Measurements from ENCODE around the gene HDAC9. TPM values are rescaled to one million over a fixed set of nuclear protein-coding genes. Genes with fewer than 3 reads are reported as not detected.

The HDAC9 gene
- total RNA-seq, 1 experiment from 2014 or later = 19.5 TPM

GRCh38 chr7:18666107-18666728 lies 170.7 kb downstream of the HDAC9 start:
- DNase-seq (ENCODE audit: low read depth) = peak; percentile 50
- in situ Hi-C loops (cut with HindIII; ENCODE audit: low pct_unique_long_range_greater_than_20kb, low sequenced_read_pairs) = no loop called here

GRCh38 chr7:18667466-18667865 lies 171.9 kb downstream of the HDAC9 start:
- in situ Hi-C loops (cut with HindIII; ENCODE audit: low pct_unique_long_range_greater_than_20kb, low sequenced_read_pairs) = no loop called here
- DNase-seq (ENCODE audit: low read depth) = peak; percentile 28

- in situ Hi-C loops (cut with HindIII; ENCODE audit: low pct_unique_long_range_greater_than_20kb, low sequenced_read_pairs) = no loop called here
- DNase-seq (ENCODE audit: low read depth) = no peak
These were observed 175.6 kb downstream of the HDAC9 start for GRCh38 chr7:18671176-18671575.

- in situ Hi-C loops (cut with HindIII; ENCODE audit: low pct_unique_long_range_greater_than_20kb, low sequenced_read_pairs) = no loop called here
- DNase-seq (ENCODE audit: low read depth) = peak; percentile 8
These were observed 180.0 kb downstream of the HDAC9 start for GRCh38 chr7:18675579-18675978.

GRCh38 chr7:18679261-18679660 lies 183.7 kb downstream of the HDAC9 start:
- no peak for DNase-seq (ENCODE audit: low read depth)
- in situ Hi-C loops (cut with HindIII; ENCODE audit: low pct_unique_long_range_greater_than_20kb, low sequenced_read_pairs) = no loop called here

DNA sequence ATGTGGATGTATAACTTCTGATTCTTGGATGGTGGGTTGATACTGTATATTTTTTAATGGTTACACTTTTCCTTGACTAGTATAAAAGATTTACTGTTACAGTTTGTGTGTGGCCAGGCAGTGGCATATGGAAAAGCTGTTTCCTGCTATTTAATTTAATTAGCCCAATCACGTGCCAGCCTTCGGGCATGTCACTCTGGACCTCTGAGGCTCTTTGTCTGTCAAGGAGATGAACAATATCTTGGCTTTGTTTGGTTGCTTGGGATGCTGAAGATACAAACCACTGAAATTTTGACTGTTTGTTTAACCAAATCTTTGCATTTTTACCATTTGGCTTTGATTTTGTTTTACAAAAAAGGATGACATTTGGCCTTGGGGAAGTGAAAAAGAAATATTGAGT lies 185.0 kb downstream of the HDAC9 start:
- in situ Hi-C loops (cut with HindIII; ENCODE audit: low pct_unique_long_range_greater_than_20kb, low sequenced_read_pairs) = no loop called here
- DNase-seq (ENCODE audit: low read depth) = no peak

DNA sequence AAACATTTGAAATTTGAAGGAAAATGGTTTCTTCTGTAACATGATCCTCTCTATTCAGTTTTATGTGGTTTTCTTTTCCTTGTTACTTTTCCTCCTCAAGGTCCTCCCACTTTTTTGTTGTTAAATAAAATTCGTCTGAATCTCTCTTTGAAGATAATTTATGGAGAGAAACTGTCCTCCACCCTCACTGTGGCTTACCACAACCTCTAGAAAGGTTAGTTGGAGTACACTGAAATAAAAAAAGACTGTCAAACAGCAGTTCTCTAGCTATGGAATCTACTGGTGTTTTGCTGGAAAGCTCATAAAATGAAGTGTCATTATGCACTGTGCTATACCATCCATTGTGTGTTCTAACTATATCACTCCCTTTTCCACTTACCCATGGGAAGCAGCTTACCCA lies 189.4 kb downstream of the HDAC9 start:
- in situ Hi-C loops (cut with HindIII; ENCODE audit: low pct_unique_long_range_greater_than_20kb, low sequenced_read_pairs) = no loop called here

DNA sequence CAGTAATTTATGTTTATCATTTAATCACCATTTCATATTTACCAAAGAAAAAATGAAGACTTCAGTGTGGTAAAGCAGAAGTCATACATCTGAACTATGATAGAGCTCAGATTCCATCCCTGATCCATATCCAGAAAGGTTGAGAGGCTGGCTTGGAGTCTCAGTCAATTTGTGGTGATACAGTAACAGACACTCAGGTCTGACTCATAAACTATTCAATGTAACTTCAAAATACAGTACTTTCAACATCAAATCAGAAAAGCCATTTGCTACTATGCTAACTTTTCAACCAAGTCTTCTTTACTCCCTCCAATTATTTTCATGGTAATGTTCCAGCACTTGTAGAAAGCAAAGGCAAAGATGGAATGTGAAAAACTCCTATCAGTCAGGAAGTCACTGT lies 190.4 kb downstream of the HDAC9 start:
- no peak for DNase-seq (ENCODE audit: low read depth)
- in situ Hi-C loops (cut with HindIII; ENCODE audit: low pct_unique_long_range_greater_than_20kb, low sequenced_read_pairs) = no loop called here

More for the DNA sequence above, 189.4 kb downstream of the HDAC9 start:
- DNase-seq (ENCODE audit: low read depth) = no peak

- no peak for DNase-seq (ENCODE audit: low read depth)
- in situ Hi-C loops (cut with HindIII; ENCODE audit: low pct_unique_long_range_greater_than_20kb, low sequenced_read_pairs) = no loop called here
These were observed 194.0 kb downstream of the HDAC9 start for GRCh38 chr7:18689551-18689950.

- no peak for DNase-seq (ENCODE audit: low read depth)
These were observed 197.9 kb downstream of the HDAC9 start for GRCh38 chr7:18693406-18693805.

DNA sequence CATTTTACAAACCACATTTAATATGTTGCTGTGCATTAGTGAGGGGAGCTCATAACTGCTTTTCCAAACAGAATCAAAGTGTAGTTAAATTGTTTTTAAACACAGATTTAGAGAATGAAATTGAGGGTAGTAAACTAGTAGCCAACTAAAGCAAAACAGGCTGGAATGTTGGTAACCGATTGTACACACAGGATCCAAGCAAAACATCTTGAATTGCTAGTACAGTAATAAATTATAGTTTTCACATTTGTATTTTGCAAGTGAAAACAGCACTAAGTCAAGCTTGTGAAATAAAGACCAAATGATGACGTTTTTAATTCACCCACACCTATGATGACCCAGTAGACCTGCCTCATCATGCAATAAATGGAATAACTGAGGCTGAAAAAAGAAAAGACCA lies 198.3 kb downstream of the HDAC9 start:
- in situ Hi-C loops (cut with HindIII; ENCODE audit: low pct_unique_long_range_greater_than_20kb, low sequenced_read_pairs) = no loop called here
- DNase-seq (ENCODE audit: low read depth) = no peak

More at GRCh38 chr7:18693406-18693805, 197.9 kb downstream of the HDAC9 start:
- in situ Hi-C loops (cut with HindIII; ENCODE audit: low pct_unique_long_range_greater_than_20kb, low sequenced_read_pairs) = no loop called here

DNA sequence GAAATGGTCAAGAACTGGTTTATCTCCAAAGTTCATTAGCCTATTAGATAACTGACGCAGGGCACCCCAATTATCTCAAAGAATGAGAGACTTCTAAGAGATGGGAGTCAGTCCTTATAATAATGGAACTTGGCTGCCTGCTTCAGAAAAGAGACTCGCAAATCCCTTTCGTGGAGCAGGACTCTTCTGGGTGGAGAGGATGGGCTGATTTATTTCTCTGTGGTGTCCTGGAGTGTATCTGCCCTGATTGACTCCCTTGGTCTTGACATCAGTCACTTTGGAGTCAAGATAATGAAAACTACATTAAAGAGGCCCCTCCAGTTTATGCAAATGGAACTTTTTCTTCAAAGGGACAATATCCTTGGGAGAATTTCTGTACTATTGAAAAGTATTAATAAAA lies 198.9 kb downstream of the HDAC9 start:
- DNase-seq (ENCODE audit: low read depth) = no peak
- in situ Hi-C loops (cut with HindIII; ENCODE audit: low pct_unique_long_range_greater_than_20kb, low sequenced_read_pairs) = no loop called here

DNA sequence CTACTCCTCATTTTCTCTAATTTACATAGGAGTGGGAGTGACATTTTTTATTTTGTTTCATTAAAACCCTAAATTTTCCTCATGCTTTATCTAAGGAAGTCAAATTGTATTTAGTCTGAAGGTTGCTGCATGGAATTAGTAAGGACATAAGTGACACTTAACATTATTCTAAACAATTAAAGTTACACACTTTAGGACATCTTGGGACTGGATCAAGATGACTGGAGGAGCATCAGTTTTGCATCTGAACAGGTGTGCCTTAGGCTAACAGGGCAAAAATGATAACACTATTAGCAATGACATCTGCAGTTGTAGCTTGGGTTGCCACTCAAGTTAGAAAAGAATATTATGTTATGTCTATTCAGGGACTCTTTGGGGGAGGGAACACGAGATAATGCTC lies 199.4 kb downstream of the HDAC9 start:
- no peak for DNase-seq (ENCODE audit: low read depth)
- in situ Hi-C loops (cut with HindIII; ENCODE audit: low pct_unique_long_range_greater_than_20kb, low sequenced_read_pairs) = no loop called here

DNA sequence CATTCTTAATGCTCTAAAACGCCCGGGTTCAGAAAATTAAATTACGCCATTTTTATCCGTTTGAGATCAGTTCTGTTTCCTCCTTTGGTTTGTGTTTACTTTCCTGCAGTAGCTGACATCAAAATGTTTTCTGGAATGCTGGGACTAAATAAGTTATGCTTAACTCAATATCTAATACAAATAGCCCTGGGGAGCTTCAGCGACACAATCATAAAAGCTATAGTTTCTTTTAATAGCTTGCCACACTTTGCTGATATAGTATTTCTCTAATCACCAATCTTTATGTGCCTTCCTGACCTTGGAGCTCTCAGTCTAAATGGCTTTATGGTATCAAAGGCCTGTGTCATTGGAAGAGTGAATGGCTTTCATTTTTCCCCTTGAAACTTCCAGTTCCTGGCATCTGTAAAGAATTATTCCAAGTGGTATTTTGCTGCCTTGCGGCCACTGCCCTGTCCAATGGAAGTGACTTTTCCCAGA lies 202.7 kb downstream of the HDAC9 start:
- in situ Hi-C loops (cut with HindIII; ENCODE audit: low pct_unique_long_range_greater_than_20kb, low sequenced_read_pairs) = no loop called here
- DNase-seq (ENCODE audit: low read depth) = no peak

- no peak for DNase-seq (ENCODE audit: low read depth)
- in situ Hi-C loops (cut with HindIII; ENCODE audit: low pct_unique_long_range_greater_than_20kb, low sequenced_read_pairs) = no loop called here
These were observed 204.6 kb downstream of the HDAC9 start for GRCh38 chr7:18700147-18700546.

GRCh38 chr7:18702071-18702829 lies 206.7 kb downstream of the HDAC9 start:
- DNase-seq (ENCODE audit: low read depth) = no peak
- in situ Hi-C loops (cut with HindIII; ENCODE audit: low pct_unique_long_range_greater_than_20kb, low sequenced_read_pairs) = no loop called here

DNA sequence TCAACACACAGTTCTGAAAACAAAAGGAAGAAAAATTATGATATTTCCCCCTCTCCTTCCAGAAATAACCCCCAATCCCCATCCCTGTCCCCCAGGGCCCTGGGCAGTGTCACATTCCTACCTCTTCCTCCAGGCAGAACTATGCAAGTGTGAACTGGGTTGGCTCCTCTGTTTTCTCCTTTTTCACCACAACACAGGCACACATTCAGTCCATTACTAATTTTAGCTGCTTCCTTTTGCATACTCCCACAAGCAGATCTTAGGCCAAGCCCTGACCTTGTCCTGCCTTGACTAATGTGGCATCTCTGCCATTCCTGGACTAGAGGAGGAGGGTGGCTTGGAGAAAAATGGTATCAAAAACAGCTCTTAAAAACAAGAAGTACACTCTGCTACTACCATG lies 208.1 kb downstream of the HDAC9 start:
- no peak for DNase-seq (ENCODE audit: low read depth)
- in situ Hi-C loops (cut with HindIII; ENCODE audit: low pct_unique_long_range_greater_than_20kb, low sequenced_read_pairs) = no loop called here

DNA sequence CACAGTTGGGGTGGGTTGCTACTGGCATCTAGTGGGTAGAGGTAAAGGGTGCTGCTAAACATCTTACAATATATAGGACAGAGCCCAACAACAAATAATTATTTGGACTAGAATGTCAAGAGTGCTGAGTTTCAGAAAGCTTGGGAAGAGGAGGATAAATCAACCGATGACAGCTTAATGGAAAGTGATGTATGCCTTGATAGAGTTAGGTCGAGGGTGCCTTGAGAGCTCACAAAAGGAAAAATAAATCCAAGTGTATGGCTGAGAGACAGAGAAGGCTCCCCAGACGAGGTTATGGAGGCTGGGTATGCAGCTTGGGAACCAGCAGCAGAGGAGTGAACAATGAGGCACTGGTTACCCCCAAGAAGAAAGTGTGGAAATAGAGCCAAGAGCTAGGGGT lies 211.1 kb downstream of the HDAC9 start:
- in situ Hi-C loops (cut with HindIII; ENCODE audit: low pct_unique_long_range_greater_than_20kb, low sequenced_read_pairs) = no loop called here
- no peak for DNase-seq (ENCODE audit: low read depth)

DNA sequence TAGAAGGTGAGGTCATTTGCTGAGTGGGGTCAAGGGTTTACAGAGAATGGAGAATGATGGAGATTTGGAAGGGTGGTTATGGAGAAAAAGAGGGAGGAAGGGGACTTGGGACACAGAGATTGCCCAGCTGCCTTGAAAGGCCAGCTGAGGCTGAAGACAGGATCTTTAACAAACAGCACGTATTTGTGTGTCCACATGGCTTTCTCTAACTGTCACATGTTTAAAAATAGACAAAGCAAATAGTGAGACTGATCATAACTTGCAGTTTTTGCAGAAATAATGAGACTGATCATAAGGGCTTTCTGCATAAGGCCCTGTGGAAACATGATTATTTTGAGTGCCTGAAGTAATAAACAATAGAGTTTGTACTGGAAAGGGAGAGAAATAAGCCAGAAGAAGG lies 212.7 kb downstream of the HDAC9 start:
- DNase-seq (ENCODE audit: low read depth) = no peak
- in situ Hi-C loops (cut with HindIII; ENCODE audit: low pct_unique_long_range_greater_than_20kb, low sequenced_read_pairs) = no loop called here

GRCh38 chr7:18715988-18716387 lies 220.4 kb downstream of the HDAC9 start:
- DNase-seq (ENCODE audit: low read depth) = no peak
- in situ Hi-C loops (cut with HindIII; ENCODE audit: low pct_unique_long_range_greater_than_20kb, low sequenced_read_pairs) = no loop called here

Measured in Caki2 (cell line).